Measurements from ENCODE around the gene SLC35G3. TPM values are rescaled to one million over a fixed set of nuclear protein-coding genes. Genes with fewer than 3 reads are reported as not detected.
"Not testable (repeated sequence)": the region's sequence is repeated elsewhere in the genome, so short reads cannot be mapped to it uniquely, and the experiment has no call there.

Gene SLC35G3
- total RNA-seq, 1 donor from 2014 or later: not detected

DNA sequence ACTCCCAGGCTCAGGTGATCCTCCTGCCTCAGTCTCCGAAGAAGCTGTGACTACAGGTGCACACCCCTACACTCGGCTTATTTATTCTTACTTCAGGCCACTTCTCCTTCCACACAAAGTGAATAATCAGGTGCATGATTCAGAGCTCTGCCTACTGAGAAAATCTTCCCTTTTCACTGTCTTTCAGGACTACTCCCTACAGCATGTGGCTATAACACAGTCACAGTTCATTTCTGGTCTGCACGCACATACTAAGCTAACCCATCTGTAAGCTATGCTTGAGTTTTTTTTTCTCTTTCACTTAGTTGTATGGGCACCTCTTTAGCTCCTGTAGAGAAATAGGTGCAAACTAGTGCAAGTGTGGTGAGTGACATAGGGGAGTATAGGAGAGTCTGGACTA lies 41.1 kb upstream of the SLC35G3 start:
- no peak for DNase-seq (ENCODE audit: extremely low spot score in 2 of 2)
- Histone ChIP-seq H3K36me3 (no peaks in the 10 kb centered on the region), H3K9me3 (no peaks in the 10 kb centered on the region), H3K27ac (no peak overlapping the region), H3K4me1 (no peaks in the 10 kb centered on the region), H3K4me3 (no peak overlapping the region), H3K27me3 (no peaks in the 10 kb centered on the region)
- TF ChIP-seq POLR2A (IDR thresholded peaks at IDR 0.05) (no peak), POLR2AphosphoS5 (IDR thresholded peaks at IDR 0.05; ENCODE audit: insufficient read depth in 1 of 2, low read depth in 1 of 2) (no peak)
- TF ChIP-seq, protein P1, sequence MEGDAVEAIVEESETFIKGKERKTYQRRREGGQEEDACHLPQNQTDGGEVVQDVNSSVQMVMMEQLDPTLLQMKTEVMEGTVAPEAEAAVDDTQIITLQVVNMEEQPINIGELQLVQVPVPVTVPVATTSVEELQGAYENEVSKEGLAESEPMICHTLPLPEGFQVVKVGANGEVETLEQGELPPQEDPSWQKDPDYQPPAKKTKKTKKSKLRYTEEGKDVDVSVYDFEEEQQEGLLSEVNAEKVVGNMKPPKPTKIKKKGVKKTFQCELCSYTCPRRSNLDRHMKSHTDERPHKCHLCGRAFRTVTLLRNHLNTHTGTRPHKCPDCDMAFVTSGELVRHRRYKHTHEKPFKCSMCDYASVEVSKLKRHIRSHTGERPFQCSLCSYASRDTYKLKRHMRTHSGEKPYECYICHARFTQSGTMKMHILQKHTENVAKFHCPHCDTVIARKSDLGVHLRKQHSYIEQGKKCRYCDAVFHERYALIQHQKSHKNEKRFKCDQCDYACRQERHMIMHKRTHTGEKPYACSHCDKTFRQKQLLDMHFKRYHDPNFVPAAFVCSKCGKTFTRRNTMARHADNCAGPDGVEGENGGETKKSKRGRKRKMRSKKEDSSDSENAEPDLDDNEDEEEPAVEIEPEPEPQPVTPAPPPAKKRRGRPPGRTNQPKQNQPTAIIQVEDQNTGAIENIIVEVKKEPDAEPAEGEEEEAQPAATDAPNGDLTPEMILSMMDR (IDR thresholded peaks at IDR 0.05): no peak
- intact Hi-C loops (cut with DNase I): no loop called here

DNA sequence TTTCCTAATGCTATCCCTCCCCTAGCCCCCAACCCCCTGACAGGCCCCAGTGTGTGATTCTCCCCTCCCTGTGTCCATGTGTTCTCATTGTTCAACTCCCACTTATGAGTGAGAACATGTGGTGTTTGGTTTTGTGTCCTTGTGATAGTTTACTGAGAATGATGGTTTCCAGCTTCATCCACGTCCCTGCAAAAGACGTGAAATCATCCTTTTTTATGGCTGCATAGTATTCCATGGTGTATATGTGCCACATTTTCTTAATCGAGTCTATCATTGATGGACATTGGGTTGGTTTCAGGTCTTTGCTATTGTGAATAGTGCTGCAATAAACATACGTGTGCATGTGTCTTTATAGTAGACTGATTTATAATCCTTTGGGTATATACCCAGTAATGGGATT lies 40.1 kb upstream of the SLC35G3 start:
- H3K27ac ChIP-seq; H3K9me3 ChIP-seq; H3K4me1 ChIP-seq; H3K36me3 ChIP-seq; intact Hi-C loops (cut with DNase I); DNase-seq (ENCODE audit: extremely low spot score in 2 of 2); H3K4me3 ChIP-seq; H3K27me3 ChIP-seq: not testable (repeated sequence)

DNA sequence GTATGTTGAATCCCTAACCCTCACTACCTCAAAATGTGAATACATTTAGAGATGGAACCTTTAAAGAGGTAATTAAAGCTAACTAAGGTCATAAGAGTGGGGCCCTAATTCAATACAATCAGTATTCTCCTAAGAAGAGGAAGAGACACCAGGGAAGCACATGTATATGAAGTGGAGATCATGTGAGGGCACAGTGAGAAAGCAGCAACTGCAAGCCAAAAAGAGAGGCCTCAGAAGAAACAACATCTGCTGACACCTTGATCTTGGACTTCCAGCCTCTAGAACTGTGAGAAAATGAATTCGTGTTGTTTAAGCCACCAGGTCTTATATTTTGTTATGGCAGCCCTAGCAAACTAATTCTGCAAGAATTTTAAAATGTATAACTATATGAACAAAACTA lies 35.4 kb upstream of the SLC35G3 start:
- Histone ChIP-seq H3K27me3 (no peaks in the 10 kb centered on the region), H3K4me1 (no peaks in the 10 kb centered on the region), H3K36me3 (no peaks in the 10 kb centered on the region), H3K9me3 (no peaks in the 10 kb centered on the region), H3K4me3 (no peak overlapping the region), H3K27ac (no peak overlapping the region)
- DNase-seq (ENCODE audit: extremely low spot score in 2 of 2): no peak
- intact Hi-C loops (cut with DNase I): no loop called here
- no peak for TF ChIP-seq POLR2A (IDR thresholded peaks at IDR 0.05)

DNA sequence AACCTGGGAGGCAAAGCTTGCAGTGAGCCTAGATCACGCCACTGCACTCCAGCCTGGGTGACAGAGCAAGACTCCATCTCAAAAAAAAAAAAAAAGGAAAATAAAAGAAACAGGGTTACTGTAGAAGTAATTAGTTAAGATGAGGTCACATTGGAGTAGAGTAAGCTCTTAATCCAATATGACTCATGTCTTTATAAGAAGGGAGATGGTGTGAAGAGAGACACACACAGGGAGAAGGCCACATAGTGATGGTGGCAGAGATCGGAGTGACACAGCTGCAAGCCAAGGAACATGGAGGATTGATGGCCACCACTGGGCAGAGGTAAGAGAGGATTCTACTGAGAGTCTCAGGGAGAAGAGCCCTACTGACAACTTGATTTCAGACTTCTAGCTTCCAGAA lies 33.4 kb upstream of the SLC35G3 start:
- no peaks in the 10 kb centered on the region for H3K36me3 ChIP-seq
- intact Hi-C loops (cut with DNase I): no loop called here
- TF ChIP-seq POLR2A (IDR thresholded peaks at IDR 0.05) (no peak), POLR2AphosphoS5 (IDR thresholded peaks at IDR 0.05; ENCODE audit: insufficient read depth in 1 of 2, low read depth in 1 of 2) (no peak)
- TF ChIP-seq, protein P1 (IDR thresholded peaks at IDR 0.05): no peak
- H3K4me3 ChIP-seq: no peak overlapping the region
- no peak overlapping the region for H3K27ac ChIP-seq
- H3K4me1 ChIP-seq: no peaks in the 10 kb centered on the region
- no peaks in the 10 kb centered on the region for H3K27me3 ChIP-seq
- H3K9me3 ChIP-seq: no peaks in the 10 kb centered on the region
- no peak for DNase-seq (ENCODE audit: extremely low spot score in 2 of 2)

DNA sequence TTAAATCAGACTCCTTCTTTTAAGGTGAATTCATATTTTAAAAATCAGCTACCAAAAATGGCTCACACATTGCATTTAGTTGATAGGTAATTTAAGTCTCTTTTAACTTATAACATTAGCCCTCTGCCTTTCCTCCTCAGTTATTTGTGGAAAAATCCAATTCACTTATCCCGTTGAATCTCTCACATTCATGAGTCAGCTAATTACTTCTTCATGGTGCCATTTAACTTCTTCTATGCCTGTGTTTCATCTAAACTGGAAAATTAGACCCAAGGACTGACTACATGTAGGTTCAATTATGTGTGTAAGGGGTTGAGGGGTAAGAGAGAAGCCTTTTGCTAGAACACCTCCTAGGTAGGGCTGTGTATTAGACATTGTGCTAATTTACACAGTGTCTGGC lies 30.2 kb upstream of the SLC35G3 start:
- intact Hi-C loops (cut with DNase I): no loop called here

DNA sequence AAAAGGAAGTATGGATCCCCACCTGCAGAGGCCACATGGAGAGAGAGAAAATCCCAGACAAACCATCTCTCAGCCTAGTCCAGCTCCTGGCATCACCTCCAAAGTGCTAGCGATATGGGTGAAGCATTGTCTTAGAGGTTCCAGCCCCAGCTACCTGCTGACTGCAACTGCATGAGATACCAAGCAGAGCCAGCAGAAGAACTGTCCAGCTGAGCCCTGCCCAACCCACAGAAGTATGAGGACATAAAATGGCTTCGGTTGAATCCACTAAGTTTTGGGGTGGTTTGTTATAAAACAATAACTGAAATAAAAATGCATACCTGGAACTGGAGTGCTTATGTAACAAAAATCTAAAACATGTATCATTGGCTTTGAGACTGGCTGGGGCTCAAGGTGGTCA lies 28.3 kb upstream of the SLC35G3 start:
- TF ChIP-seq POLR2AphosphoS5 (IDR thresholded peaks at IDR 0.05; ENCODE audit: insufficient read depth in 1 of 2, low read depth in 1 of 2) (no peak), POLR2A (IDR thresholded peaks at IDR 0.05) (no peak)
- TF ChIP-seq, protein P1 (IDR thresholded peaks at IDR 0.05): no peak
- Histone ChIP-seq H3K36me3 (no peaks in the 10 kb centered on the region), H3K4me1 (no peaks in the 10 kb centered on the region), H3K9me3 (no peaks in the 10 kb centered on the region), H3K4me3 (no peak overlapping the region), H3K27me3 (no peaks in the 10 kb centered on the region), H3K27ac (no peak overlapping the region)
- intact Hi-C loops (cut with DNase I): no loop called here
- DNase-seq (ENCODE audit: extremely low spot score in 2 of 2): no peak

More for the DNA sequence above, 30.2 kb upstream of the SLC35G3 start:
- H3K27me3 ChIP-seq: no peaks in the 10 kb centered on the region
- H3K9me3 ChIP-seq: no peaks in the 10 kb centered on the region
- DNase-seq (ENCODE audit: extremely low spot score in 2 of 2): no peak
- H3K4me3 ChIP-seq: no peak overlapping the region
- no peak overlapping the region for H3K27ac ChIP-seq
- H3K4me1 ChIP-seq: no peaks in the 10 kb centered on the region
- TF ChIP-seq, protein P1 (IDR thresholded peaks at IDR 0.05): no peak
- no peak for TF ChIP-seq POLR2AphosphoS5 (IDR thresholded peaks at IDR 0.05; ENCODE audit: insufficient read depth in 1 of 2, low read depth in 1 of 2)
- no peak for TF ChIP-seq POLR2A (IDR thresholded peaks at IDR 0.05)
- H3K36me3 ChIP-seq: no peaks in the 10 kb centered on the region

Measured in vagina (tissue), 2 donors.